ENCODE measurements around the gene MMP8. TPM values are rescaled to one million over a fixed set of nuclear protein-coding genes. Genes with fewer than 3 reads are reported as not detected.

MMP8 gene
- total RNA-seq, 1 donor from 2014 or later = not detected

Other genes with a start within 250 kb of the MMP8 start
- not detected in 2 replicates for gene MMP7, start 194.2 kb downstream of the MMP8 start, total RNA-seq
- not detected in 2 replicates for gene MMP20, start 99.6 kb downstream of the MMP8 start, total RNA-seq
- gene MMP27, start 19.2 kb downstream of the MMP8 start, total RNA-seq = not detected in 2 replicates
- not detected in 2 replicates for gene MMP10, start 55.7 kb upstream of the MMP8 start, total RNA-seq
- not detected in 2 replicates for gene MMP1, start 73.2 kb upstream of the MMP8 start, total RNA-seq
- not detected in 2 replicates for gene MMP3, start 118.7 kb upstream of the MMP8 start, total RNA-seq
- gene MMP12, start 150.0 kb upstream of the MMP8 start, total RNA-seq = not detected in 2 replicates
- gene MMP13, start 230.8 kb upstream of the MMP8 start, total RNA-seq = 0.21 and 0.39 TPM in 2 replicates

Data from osteocyte (in vitro differentiated cells).